Non-pigmented ciliary epithelial cell (primary cell): Measurements from ENCODE around the gene TUBA3E.
"Not testable (repeated sequence)": the region's sequence is repeated elsewhere in the genome, so short reads cannot be mapped to it uniquely, and the experiment has no call there.

ENCODE experiments used
- DNase-seq: peaks from one replicate; pipeline ENCODE4 v3.0.0-alpha.2; 2010; ENCODE audit warnings: low read depth

Gene TUBA3E

GRCh38 chr2:130198343-130198742 is at the start of gene TUBA3E:
Gene TUBA3E, minus strand, starts transcription at chr2:130198439. Its CDS starts 79 bp downstream, at chr2:130198360.
- DNase-seq: no peak

- DNase-seq: no peak
Measured at GRCh38 chr2:130246430-130246829, 48.2 kb upstream of the TUBA3E start.

GRCh38 chr2:130245976-130246375 is 47.7 kb upstream of the TUBA3E start:
- no peak for DNase-seq

- DNase-seq: no peak
Measured at GRCh38 chr2:130243359-130243758, 45.1 kb upstream of the TUBA3E start.

- peak; percentile 26 for DNase-seq
Measured at GRCh38 chr2:130241041-130241707, 42.9 kb upstream of the TUBA3E start.

- not testable (repeated sequence) for DNase-seq
Measured at GRCh38 chr2:130239581-130239980, 41.3 kb upstream of the TUBA3E start.

GRCh38 chr2:130233066-130233465 is 34.8 kb upstream of the TUBA3E start:
- DNase-seq: not testable (repeated sequence)

GRCh38 chr2:130231656-130232055 is 33.4 kb upstream of the TUBA3E start:
- no peak for DNase-seq

- DNase-seq: not testable (repeated sequence)
Measured at GRCh38 chr2:130230907-130231306, 32.7 kb upstream of the TUBA3E start.

- DNase-seq: not testable (repeated sequence)
Measured at GRCh38 chr2:130230376-130230775, 32.1 kb upstream of the TUBA3E start.

- DNase-seq: not testable (repeated sequence)
Measured at GRCh38 chr2:130229161-130229510, 30.9 kb upstream of the TUBA3E start.

- DNase-seq: not testable (repeated sequence)
Measured at GRCh38 chr2:130228467-130229160, 30.4 kb upstream of the TUBA3E start.

GRCh38 chr2:130228005-130228404 is 29.8 kb upstream of the TUBA3E start:
- not testable (repeated sequence) for DNase-seq

GRCh38 chr2:130222523-130222922 is 24.3 kb upstream of the TUBA3E start:
- not testable (repeated sequence) for DNase-seq

GRCh38 chr2:130220505-130220904 is 22.3 kb upstream of the TUBA3E start:
- DNase-seq: not testable (repeated sequence)

GRCh38 chr2:130219147-130219546 is 20.9 kb upstream of the TUBA3E start:
- DNase-seq: not testable (repeated sequence)

GRCh38 chr2:130207051-130207450 is 8.8 kb upstream of the TUBA3E start:
- not testable (repeated sequence) for DNase-seq

GRCh38 chr2:130203150-130203549 is 4.9 kb upstream of the TUBA3E start:
- DNase-seq: not testable (repeated sequence)

- DNase-seq: not testable (repeated sequence)
Measured at GRCh38 chr2:130202518-130202917, 4.3 kb upstream of the TUBA3E start.

- not testable (repeated sequence) for DNase-seq
Measured at GRCh38 chr2:130196052-130196451, 2.2 kb downstream of the TUBA3E start.

GRCh38 chr2:130195089-130195635 is 3.1 kb downstream of the TUBA3E start:
- DNase-seq: not testable (repeated sequence)

GRCh38 chr2:130193824-130194223 is 4.4 kb downstream of the TUBA3E start:
- not testable (repeated sequence) for DNase-seq

GRCh38 chr2:130192451-130192850 is 5.8 kb downstream of the TUBA3E start:
- not testable (repeated sequence) for DNase-seq
